GM13977 (cell line): ENCODE results near the gene TMCC3.

ENCODE experiments used
- DNase-seq: peaks from one replicate; pipeline ENCODE4 v3.0.0; 2012; ENCODE audit warnings: low spot score
- CTCF ChIP-seq: IDR thresholded peaks from 2 replicates; pipeline ENCODE4 v1.5.1; 2012; ENCODE audit warnings: mild to moderate bottlenecking, control low read depth; ENCODE audit not compliant: insufficient read depth; ENCODE audit errors: extremely low read depth, missing control alignments
- in situ Hi-C: fragments of 300-500 bp; cut with MboI; formaldehyde crosslinking; loops from one replicate; pipeline ENCODE4 v1.12.0; 2022; ENCODE audit warnings: low sequenced_read_pairs, low pct_unique_long_range_greater_than_20kb, mixed read lengths, inconsistent platforms; ENCODE audit not compliant: unreplicated experiment

Gene TMCC3

DNA sequence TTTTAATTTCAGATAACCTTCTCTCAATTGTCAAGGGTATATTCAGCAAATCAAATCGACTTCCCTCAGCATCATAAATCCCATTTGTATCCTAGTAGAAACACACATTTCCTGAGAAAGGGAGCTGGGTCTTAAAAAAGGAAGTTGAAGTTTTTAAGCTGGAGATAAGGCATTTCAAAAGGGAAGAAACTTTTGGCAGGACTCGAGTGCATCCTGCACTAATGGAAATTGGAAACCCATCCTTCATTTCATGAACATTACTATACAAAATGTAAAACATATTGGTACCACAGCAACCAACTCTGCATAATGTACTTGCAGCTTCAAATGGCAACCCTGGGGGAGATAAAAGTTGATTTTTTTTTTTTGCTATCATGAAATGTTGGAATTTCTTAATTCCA lies 23.7 kb upstream of the TMCC3 start:
- DNase-seq = no peak
- TF ChIP-seq CTCF = no peak
- in situ Hi-C loops = no loop called here

DNA sequence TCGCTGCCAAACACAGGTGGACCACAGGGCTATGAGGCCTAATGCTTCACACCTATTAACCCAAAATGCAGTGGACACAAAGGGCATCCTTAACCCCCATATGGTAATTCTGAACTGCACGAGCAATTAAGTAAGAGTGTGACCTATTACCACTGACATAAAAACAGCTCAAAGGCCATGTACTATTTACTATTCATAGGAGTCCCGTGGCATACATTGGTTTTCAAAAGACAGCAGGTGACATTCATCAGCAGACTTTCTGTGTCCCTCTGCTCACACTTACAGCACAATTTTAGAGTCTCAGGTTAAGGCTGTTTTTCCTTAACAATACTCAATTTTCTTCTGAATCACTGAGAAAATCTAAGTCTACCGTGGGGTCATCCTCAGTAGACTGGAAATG lies 23.1 kb upstream of the TMCC3 start:
- in situ Hi-C loops = no loop called here
- TF ChIP-seq CTCF = no peak
- DNase-seq = no peak

GRCh38 chr12:94671917-94672316 lies 21.6 kb upstream of the TMCC3 start:
- in situ Hi-C loops = no loop called here
- no peak for DNase-seq
- no peak for TF ChIP-seq CTCF

DNA sequence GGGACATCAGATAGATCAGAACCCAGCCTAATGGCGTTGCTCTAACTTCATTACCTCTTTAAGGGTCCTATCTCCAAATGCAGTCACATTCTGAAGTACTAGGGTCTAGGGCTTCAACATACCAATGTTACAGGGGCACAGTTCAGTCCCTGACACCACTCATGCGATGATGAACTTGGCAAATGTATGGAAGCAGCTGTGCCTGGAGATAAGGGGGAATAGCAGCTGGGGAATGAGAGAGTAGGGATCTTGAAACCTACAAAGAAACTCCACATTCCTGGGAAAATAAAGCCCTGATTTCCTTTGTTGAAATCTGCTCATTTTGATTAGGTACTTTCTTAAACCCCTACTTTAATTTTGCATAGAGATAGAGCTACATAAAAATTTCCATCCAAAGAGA lies 20.5 kb upstream of the TMCC3 start:
- no peak for DNase-seq
- no peak for TF ChIP-seq CTCF
- in situ Hi-C loops = no loop called here

GRCh38 chr12:94670075-94670474 lies 19.7 kb upstream of the TMCC3 start:
- no peak for DNase-seq
- in situ Hi-C loops = no loop called here
- no peak for TF ChIP-seq CTCF

GRCh38 chr12:94667031-94667540 lies 16.7 kb upstream of the TMCC3 start:
- DNase-seq = no peak
- in situ Hi-C loops = no loop called here
- no peak for TF ChIP-seq CTCF

DNA sequence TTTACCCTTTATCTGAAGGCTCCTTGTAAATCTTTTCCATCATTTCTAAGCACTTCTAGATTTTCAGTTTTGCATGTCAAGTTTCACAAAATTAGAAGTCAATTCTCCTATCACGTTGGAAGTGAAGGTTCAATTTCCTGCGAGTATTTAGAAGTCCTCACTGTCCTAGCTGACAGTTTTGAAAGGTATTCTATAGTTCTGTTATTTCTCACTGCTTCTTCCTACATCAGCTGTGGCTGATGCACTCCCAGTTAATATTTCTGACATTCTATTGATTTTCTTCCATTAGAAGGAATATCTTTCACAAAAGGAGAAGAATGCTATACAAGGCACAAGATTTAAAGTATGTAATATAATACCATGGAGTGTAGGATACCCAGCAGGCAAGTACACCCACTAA lies 15.8 kb upstream of the TMCC3 start:
- no peak for DNase-seq
- no peak for TF ChIP-seq CTCF
- in situ Hi-C loops = no loop called here
